ENCODE data around the gene RSPO4. TPM values are rescaled to one million over a fixed set of nuclear protein-coding genes. Genes with fewer than 3 reads are reported as not detected.

Gene RSPO4
- total and polyA plus RNA-seq, 2 of the 13 experiments (the other 11 are each of a cell fraction or from before 2014, with no cell fraction given) = not detected

- Histone ChIP-seq H3K4me1 (ENCODE audit: insufficient read depth, low read length) (peaks cover 26% of the 10 kb centered on the region), H3K4me2 (ENCODE audit: low read depth, low read length) (no peak overlapping the region), H3K4me3 (replicated peaks in 1 of 3; ENCODE audit: insufficient read depth in 1 of 3, low read depth in 2 of 3, low read length in 3 of 3) (no peak overlapping the region), H3K27me3 (ENCODE audit: control insufficient read depth in 1 of 2, insufficient read depth in 2 of 2, low read length in 2 of 2) (no peaks in the 10 kb centered on the region; a peak in 2 of 5 replicates), H3K9ac (ENCODE audit: insufficient read depth, low read depth, low read length) (no peak overlapping the region), H4K20me1 (ENCODE audit: insufficient read depth, low read length) (no peaks in the 10 kb centered on the region), H3K27ac (ENCODE audit: extremely low read length, insufficient read depth, low read length) (no peak overlapping the region), H3K36me3 (replicated peaks in 1 of 2; ENCODE audit: control insufficient read depth in 1 of 2, insufficient read depth in 2 of 2, low read length in 2 of 2) (no peaks in the 10 kb centered on the region), H3K79me2 (ENCODE audit: insufficient read depth, low read length) (no peaks in the 10 kb centered on the region), H2AFZ (ENCODE audit: low read length) (no peak overlapping the region), H3K9me3 (ENCODE audit: low read length) (no peaks in the 10 kb centered on the region)
- ChIA-PET POLR2A (no interaction called here), CTCF (ENCODE audit: low intra/inter-chr PET ratio, low total read pairs) (no interaction called here)
- peak; percentile 51 for ATAC-seq
- 4% methylated on average over 7 of the region's 7 CpGs for WGBS (ENCODE audit: low lambda C conversion rate)
- DNase-seq (ENCODE audit: low spot score) = peak; percentile 72
- peak; percentile 34 for FAIRE-seq
- no TSS peak for BruUV-seq (replicated peaks)
- intact Hi-C loops (cut with micrococcal nuclease; ENCODE audit: unreplicated experiment) = no loop called here
- in situ Hi-C loops (cut with HindIII; ENCODE audit: extremely low pct_ligation_motif_present, low pct_unique_long_range_greater_than_20kb) = no loop called here
- TF ChIP-seq CBX5 (CRISPR knock-in tag; IDR thresholded peaks at IDR 0.05; ENCODE audit: borderline replicate concordance) (no peak), NCOA2 (CRISPR knock-in tag; IDR thresholded peaks at IDR 0.05) (no peak), ETV6 (CRISPR knock-in tag; conservative IDR thresholded peaks at IDR 0.05) (no peak), SOX5 (CRISPR knock-in tag; IDR thresholded peaks at IDR 0.05; ENCODE audit: borderline replicate concordance) (peak; percentile 27; the same call in 1 of the 2 replicates), ZKSCAN1 (IDR thresholded peaks at IDR 0.05; ENCODE audit: low read length) (peak; percentile 96), CHD4 (IDR thresholded peaks at IDR 0.05; ENCODE audit: borderline replicate concordance, low read length) (peak; percentile 42; the same call in 1 of the 2 replicates), FOSL2 (CRISPR knock-in tag; IDR thresholded peaks at IDR 0.05) (0 out of 2 replicates have a peak, but pooled peaks have one; percentile 38), HES4 (CRISPR knock-in tag; IDR thresholded peaks at IDR 0.05; ENCODE audit: borderline replicate concordance) (no peak), ZBTB43 (CRISPR knock-in tag; conservative IDR thresholded peaks at IDR 0.05) (0 out of 2 replicates have a peak, but pooled peaks have one; percentile 34), SMAD3 (CRISPR knock-in tag; IDR thresholded peaks at IDR 0.05) (no peak), ZNF749 (CRISPR knock-in tag; IDR thresholded peaks at IDR 0.05; ENCODE audit: borderline replicate concordance) (0 out of 2 replicates have a peak, but pooled peaks have one; percentile 36), ZFY (CRISPR knock-in tag; IDR thresholded peaks at IDR 0.05) (no peak), SOX6 (IDR thresholded peaks at IDR 0.05) (no peak), SOX6 (CRISPR knock-in tag; IDR thresholded peaks at IDR 0.05) (0 out of 2 replicates have a peak, but pooled peaks have one; percentile 31), TEAD3 (CRISPR knock-in tag; optimal IDR thresholded peaks at IDR 0.05; ENCODE audit: borderline replicate concordance) (peak; percentile 62), TRIM22 (IDR thresholded peaks at IDR 0.05) (no peak), NCOA1 (CRISPR knock-in tag; IDR thresholded peaks at IDR 0.05) (no peak), ZNF672 (CRISPR knock-in tag; IDR thresholded peaks at IDR 0.05) (no peak), SIN3B (IDR thresholded peaks at IDR 0.05; ENCODE audit: low read length) (no peak), ZSCAN31 (CRISPR knock-in tag; IDR thresholded peaks at IDR 0.05; ENCODE audit: low read depth) (no peak), MIER3 (CRISPR knock-in tag; IDR thresholded peaks at IDR 0.05; ENCODE audit: borderline replicate concordance) (no peak), FOXK2 (IDR thresholded peaks at IDR 0.05) (no peak), EP300 (IDR thresholded peaks at IDR 0.05; ENCODE audit: low read depth in 2 of 2, low read length in 2 of 2) (peak in 1 of 2 experiments; percentile 16; a peak in 1 of 4 replicates), EP300 (CRISPR knock-in tag; IDR thresholded peaks at IDR 0.05; ENCODE audit: borderline replicate concordance) (no peak), KLF15 (CRISPR knock-in tag; IDR thresholded peaks at IDR 0.05; ENCODE audit: borderline replicate concordance) (no peak), HNRNPUL1 (IDR thresholded peaks at IDR 0.05; ENCODE audit: low read depth, low read length) (no peak), HMG20A (CRISPR knock-in tag; IDR thresholded peaks at IDR 0.05; ENCODE audit: borderline replicate concordance) (0 out of 2 replicates have a peak, but pooled peaks have one; percentile 21)
Observed at GRCh38 chr20:1041845-1042390, 39.8 kb upstream of the RSPO4 start.
